Transverse colon (tissue), 4 donors: ENCODE measurements around the gene KRTCAP2.

Experiments
- CTCF ChIP-seq, 5 experiments: fragments of 200-600 bp in 3 of 5; fragments of 450-650 bp in 2 of 5; sonication (generic) in 3 of 5; IDR thresholded peaks; 1 replicate in 2 of 5; 2 replicates in 3 of 5; pipeline ENCODE4 v1.5.1; 2016 to 2017; ENCODE audit warnings: antibody characterized with exemption in 5 of 5, inconsistent platforms in 3 of 5, mild to moderate bottlenecking in 2 of 5, moderate library complexity in 1 of 5
- EP300 ChIP-seq: sonication (generic); formaldehyde crosslinking; IDR thresholded peaks from one replicate; pipeline ENCODE4 v1.6.1; 2017; ENCODE audit warnings: antibody characterized with exemption, low read depth
- POLR2A ChIP-seq: fragments of 450-650 bp; IDR thresholded peaks from one replicate; pipeline ENCODE4 v1.6.1; 2016; ENCODE audit warnings: antibody characterized with exemption, mild to moderate bottlenecking, moderate library complexity
- POLR2AphosphoS5 ChIP-seq, 3 donors: sonication (generic); formaldehyde crosslinking; IDR thresholded peaks; one replicate each; pipeline ENCODE4 v1.6.1; 2016; ENCODE audit warnings: antibody characterized with exemption in 3 of 3

- TF ChIP-seq CTCF (IDR thresholded peaks at IDR 0.05) (no peak), POLR2A (no peak), EP300 (no peak), POLR2AphosphoS5 (IDR thresholded peaks at IDR 0.05) (no peak)
Measured at GRCh38 chr1:155218854-155219591, 45.9 kb upstream of the KRTCAP2 start.
